ENCODE results near the gene DDX4.
"Not testable (repeated sequence)": the region's sequence is repeated elsewhere in the genome, so short reads cannot be mapped to it uniquely, and the experiment has no call there.

The DDX4 gene

DNA sequence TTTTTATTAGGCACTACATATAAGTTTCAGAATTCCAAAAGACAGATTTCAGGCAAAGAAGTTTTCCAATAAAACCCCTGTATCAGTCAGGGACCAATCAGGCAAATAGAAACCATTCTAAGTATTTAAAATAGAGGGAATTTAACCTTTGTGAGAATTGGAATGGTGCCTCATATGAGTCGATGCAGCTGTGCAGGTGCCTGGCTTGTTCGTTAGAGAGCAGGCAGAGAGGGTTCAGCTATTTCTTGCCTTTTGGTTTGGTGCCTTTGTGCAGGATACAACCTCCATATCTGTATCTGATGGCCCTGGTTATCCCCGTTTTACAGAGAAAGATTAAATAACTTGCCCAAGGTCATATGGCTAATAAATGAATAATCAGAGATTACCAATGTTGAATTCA lies 6.0 kb upstream of the DDX4 start:
- DNase-seq, result no peak

DNA sequence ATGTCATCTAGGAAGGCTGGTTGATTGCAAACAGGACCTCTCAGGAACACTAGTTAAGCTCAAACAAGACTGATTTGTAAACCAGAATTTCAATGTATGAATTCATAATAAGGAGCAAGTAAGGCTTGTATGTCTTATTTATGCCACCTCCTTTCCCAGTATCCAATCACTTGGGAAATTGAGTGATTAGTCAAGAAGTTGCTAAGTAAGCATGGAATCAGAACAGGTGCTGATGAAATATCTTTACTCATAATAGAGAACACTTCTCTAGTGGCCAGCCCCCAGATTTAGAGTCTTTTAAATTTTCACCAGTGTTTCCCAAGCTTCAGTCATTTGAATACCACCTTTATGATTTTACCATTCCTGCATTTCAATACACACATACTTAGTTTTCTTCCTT lies 5.3 kb upstream of the DDX4 start:
- DNase-seq, result no peak

- no peak for DNase-seq
Measured at GRCh38 chr5:55734658-55735057, 3.2 kb upstream of the DDX4 start.

- no peak for DNase-seq
Measured at GRCh38 chr5:55742778-55743177, 4.9 kb downstream of the DDX4 start.

- DNase-seq, result no peak
Measured at GRCh38 chr5:55747778-55748318, 10.0 kb downstream of the DDX4 start.

DNA sequence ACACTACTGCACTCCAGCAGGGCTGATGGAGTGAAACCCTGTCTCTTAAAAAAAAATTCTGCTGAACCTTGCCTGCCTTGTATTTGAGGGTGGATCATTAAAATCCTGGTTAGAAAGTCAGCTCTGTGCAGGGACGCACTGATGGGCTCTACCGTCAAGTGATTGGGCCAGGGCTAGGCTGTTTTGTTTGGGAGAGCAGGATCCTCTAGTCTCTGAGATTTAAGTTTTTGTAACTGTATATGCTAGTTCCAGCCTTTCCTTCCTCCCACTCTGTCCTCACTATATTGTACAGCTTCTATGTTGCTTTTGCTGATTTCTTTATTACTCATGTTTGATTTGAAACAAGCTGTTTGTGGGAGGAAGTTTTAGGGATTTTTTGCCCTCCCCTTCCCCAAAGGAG lies 11.5 kb downstream of the DDX4 start:
- DNase-seq, result no peak

GRCh38 chr5:55750063-55750462 lies 12.2 kb downstream of the DDX4 start:
- DNase-seq, result no peak

GRCh38 chr5:55750499-55750898 lies 12.6 kb downstream of the DDX4 start:
- DNase-seq, result no peak

- no peak for DNase-seq
Measured at GRCh38 chr5:55758231-55758630, 20.4 kb downstream of the DDX4 start.

DNA sequence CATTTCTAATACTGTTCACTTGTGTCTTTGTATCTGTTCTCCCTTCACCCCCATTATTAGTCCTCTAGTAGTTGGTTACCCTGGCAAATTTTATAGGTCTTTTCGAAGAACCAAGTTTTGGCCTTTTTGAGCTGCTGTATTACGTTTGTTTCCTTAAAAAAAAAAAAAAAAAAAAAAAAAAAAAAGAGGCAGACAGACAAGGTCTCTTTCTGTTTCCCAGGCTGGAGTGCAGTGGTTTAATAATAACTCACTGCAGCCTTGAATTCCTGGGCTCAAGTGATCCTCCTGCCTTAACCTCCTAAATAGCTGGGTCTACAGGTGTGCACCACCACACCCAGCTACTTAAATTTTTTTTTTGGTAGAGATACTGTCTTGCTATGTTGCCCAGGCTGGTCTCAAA lies 20.9 kb downstream of the DDX4 start:
- DNase-seq, result no peak

- DNase-seq, result not testable (repeated sequence)
Measured at GRCh38 chr5:55761721-55762120, 23.9 kb downstream of the DDX4 start.

- no peak for DNase-seq
Measured at GRCh38 chr5:55763746-55764420, 26.0 kb downstream of the DDX4 start.

- DNase-seq, result no peak
Measured at GRCh38 chr5:55768279-55768678, 30.4 kb downstream of the DDX4 start.

DNA sequence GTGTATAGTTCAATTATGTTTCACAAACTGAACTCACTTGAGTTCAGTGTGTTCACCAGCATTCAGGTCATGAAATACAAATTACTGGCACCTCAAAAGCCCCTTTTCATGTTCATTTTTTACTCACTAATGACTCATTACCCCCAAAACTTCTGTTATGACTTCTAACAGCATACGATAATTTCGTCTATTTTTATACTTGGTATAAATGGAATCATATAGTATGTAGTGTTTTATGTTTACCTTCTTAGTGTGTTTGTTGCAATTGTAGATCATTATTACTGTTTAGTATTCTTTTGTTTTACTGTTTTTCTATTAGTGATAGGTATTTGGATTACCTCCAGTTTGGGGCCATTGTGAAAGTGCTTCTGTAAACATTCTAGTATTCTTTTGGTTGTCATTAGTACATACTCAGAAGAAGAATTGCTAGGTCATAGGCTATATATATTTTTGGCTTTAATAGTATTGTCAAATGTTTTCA lies 33.4 kb downstream of the DDX4 start:
- no peak for DNase-seq

- peak in 1 of 3 experiments; percentile 2 for DNase-seq
Measured at GRCh38 chr5:55773057-55773456, 35.2 kb downstream of the DDX4 start.

DNA sequence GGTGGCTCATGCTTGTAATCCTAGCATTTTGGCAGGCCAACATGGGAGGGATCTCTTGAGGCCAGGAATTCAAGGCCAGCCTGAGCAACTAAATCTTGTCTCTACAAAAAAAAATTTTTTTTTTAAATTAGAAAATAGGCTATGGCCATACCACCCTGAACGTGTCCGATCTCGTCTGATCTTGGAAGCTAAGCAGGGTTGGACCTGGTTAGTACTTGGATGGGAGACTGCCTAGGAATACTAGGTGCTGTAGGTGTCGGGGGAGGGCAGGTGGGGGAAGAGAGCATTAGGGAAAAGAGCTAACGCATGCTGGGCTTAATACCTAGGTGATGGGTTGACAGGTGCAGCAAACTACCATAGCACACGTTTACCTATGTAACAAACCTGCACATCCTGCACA lies 39.5 kb downstream of the DDX4 start:
- peak in 1 of 3 experiments; percentile 1 for DNase-seq

DNA sequence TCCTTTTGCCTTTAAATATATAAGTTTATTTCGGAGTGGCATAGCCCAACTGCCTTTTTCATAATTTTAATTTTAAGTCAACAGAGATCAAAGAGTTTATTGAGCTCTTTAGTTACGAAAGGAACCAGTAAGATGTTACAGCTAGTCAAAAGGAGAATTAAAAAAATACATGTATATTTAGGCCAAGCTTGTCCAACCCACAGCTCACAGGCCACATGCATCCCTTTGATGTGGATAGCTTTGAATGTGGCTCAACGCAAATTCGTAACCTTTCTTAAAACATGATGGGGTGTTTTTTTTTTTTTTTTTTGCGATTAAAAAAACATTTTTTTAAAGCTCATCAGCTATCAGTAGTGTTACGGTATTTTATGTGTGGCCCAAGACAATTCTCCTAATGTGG lies 63.1 kb downstream of the DDX4 start:
- no peak for DNase-seq

- not testable (repeated sequence) for DNase-seq
Measured at GRCh38 chr5:55808814-55809213, 71.0 kb downstream of the DDX4 start.

DNA sequence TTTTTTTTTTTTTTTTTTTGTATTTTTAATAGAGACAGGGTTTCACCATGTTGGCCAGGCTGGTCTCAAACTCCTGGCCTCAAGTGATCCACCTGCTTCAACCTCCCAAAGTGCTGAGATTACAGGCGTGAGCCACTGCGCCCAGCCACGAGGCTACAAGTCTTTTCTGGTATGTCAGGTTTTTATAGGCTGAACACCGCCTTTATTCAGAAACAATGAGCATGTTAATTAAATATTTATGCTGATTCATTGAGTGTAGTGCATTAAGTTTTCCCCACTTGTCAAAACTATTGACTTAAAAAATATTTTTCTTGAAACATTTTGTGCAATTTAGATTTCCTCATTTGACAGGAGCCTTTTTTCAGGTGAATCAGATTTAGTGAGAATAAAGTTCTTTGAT lies 78.1 kb downstream of the DDX4 start:
- not testable (repeated sequence) for DNase-seq

- DNase-seq, result no peak
Measured at GRCh38 chr5:55816342-55816741, 78.5 kb downstream of the DDX4 start.

- no peak for DNase-seq
Measured at GRCh38 chr5:55817030-55817429, 79.2 kb downstream of the DDX4 start.

DNA sequence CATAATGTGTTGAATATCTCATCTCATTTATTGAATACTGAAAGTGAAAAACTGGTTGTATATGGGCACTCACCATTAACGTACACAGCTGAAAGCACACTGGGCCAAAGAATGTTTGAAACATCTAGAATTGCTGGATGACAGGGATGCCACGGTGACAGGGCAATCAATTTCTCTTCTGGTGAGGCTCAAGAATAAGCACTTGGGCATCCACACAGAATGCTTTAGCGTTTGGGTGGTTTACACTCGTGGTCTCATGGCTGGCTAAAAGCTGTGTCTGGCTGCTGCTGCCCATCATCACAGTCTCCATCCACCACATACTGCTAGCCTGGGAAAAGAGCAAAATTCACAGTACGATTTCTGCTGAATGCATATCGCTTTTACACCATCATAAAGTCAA lies 82.6 kb downstream of the DDX4 start:
- no peak for DNase-seq

GRCh38 chr5:55821731-55822512 lies 84.1 kb downstream of the DDX4 start:
- DNase-seq, result no peak

- no peak for DNase-seq
Measured at GRCh38 chr5:55823151-55823796, 85.4 kb downstream of the DDX4 start.
